ENCODE data around the gene RPP40.

GRCh38 chr6:5034328-5034727, 30.5 kb upstream of the RPP40 start:
- TF ChIP-seq POLR2A (IDR thresholded peaks at IDR 0.05) (no peak), CTCF (IDR thresholded peaks at IDR 0.05) (no peak)
